Measurements from ENCODE around the gene GNB1L. TPM values are rescaled to one million over a fixed set of nuclear protein-coding genes. Genes with fewer than 3 reads are reported as not detected.

Gene GNB1L
- total RNA-seq, 1 experiment from 2014 or later = 96.1 TPM

GRCh38 chr22:19751497-19752245 is 103.0 kb downstream of the GNB1L start:
- no peak for DNase-seq (ENCODE audit: low spot score)

DNA sequence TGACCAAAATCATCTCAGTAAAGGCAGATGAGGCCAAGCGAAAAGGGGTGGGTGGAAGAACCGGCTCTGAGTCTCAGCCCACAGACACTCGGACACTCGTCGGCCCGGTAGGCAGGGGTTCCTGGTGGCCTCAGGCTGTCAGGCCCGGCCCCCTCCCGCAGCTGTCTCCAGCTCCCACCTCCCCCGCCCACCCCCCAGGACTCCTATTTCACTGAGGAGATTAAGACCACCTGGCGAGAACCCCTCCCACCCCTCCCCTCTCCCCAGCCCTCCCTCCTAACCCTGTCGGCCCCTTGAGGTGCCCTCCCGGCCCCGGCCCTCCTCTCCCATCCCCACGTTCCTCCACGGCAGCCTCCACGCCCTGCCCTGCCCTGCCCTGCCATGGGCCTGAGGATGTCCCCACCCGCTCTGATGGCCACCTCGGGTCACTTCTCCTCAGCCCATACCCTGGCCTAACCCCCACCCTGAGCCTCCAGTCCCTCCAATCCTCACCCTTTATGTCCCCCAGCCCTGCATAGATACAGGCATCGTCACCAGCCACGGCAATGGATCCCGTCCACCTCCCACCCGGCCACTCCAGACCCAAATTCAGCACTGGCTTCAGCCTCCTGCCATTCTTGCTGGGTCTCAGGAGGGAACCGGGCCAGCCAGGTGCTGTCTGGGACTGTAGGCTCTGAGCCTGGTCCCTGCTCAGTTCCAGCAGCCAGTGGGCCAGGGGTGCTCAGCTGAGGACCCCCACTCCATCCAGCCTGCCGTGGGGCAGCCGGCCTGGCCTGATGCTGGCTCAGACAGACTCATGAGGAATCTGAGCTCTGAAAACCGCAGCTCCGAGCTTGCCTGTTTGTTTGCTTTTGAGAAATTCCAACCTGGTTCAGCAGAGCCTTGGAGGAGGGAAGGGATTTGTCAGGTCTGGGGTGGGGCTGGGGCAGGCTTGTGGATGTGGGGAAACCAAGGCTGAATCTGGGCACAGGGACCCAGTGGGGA is 103.9 kb downstream of the GNB1L start:
- no peak for DNase-seq (ENCODE audit: low spot score)

DNA sequence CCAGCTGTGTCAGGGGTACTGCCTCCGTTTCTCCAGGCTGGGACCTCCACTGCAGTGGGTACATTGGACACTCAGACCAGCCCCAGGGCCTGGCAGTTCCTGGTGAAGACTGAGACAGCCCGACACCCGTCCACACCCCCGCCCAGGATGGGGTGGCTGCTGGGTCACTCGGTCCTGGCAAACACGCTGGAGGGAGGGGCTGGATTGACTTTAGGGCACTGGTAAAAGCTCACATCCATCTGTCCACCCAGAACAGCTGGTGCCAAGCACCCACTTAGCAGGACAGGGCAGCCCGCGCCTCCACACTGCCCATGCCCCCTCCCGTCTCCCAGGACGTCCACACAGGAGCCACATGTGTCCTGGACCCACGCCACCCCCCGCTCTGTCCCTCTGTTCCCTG is 104.8 kb downstream of the GNB1L start:
- DNase-seq (ENCODE audit: low spot score) = no peak

GRCh38 chr22:19748991-19749664 is 105.5 kb downstream of the GNB1L start:
- no peak for DNase-seq (ENCODE audit: low spot score)

- DNase-seq (ENCODE audit: low spot score) = no peak
Observed at GRCh38 chr22:19748139-19748538, 106.5 kb downstream of the GNB1L start.

GRCh38 chr22:19747551-19747950 is 107.1 kb downstream of the GNB1L start:
- DNase-seq (ENCODE audit: low spot score) = no peak

- DNase-seq (ENCODE audit: low spot score) = no peak
Observed at GRCh38 chr22:19746726-19747125, 107.9 kb downstream of the GNB1L start.

DNA sequence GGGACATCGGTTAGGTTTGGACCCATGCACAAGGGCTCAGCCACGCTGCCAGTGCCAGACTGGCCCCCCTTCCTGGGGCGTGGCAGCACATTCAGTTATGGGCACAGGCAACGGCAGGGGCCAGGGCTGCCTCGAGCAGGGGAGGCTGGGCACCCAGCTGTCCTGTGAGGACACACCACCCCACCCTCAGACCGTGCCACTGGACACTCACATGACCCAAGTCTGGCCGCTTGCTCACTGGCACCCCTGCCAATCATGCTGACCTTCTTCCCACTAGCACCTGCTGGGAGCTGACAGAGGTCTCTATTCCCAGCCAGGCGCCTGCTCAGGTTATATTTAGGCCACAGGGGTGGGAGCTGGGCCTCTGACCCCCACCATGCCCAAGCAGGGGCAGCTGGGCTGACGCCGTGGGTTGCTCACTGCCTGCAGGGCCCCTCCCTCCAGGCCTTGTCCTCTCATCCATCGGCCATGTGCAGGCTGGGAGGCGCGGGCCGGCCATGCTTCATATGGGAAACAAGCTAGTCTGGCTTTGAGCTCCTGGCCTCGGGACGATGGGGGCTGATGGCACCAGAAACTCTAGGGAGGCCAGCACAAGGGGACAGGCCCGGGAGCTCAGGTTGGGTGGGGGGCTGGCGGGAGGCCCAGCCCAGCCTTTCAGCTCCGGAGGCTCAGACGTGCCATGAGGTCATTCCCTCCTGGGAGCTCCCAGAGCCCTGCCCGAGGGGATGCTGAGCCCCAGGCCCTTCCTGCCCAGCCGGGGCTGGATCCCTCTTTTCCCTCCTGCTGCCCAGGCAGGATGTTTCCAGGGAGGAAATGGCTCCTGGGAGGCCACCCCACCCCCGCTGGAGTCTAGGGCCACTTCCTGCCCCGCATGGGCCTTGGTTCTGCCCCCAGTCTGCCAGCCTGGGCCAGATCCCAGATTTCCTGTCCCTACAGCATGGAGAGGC is 109.2 kb downstream of the GNB1L start:
- DNase-seq (ENCODE audit: low spot score) = no peak

GRCh38 chr22:19744350-19745006 is 110.2 kb downstream of the GNB1L start:
- no peak for DNase-seq (ENCODE audit: low spot score)

GRCh38 chr22:19743651-19744050 is 111.0 kb downstream of the GNB1L start:
- DNase-seq (ENCODE audit: low spot score) = no peak

DNA sequence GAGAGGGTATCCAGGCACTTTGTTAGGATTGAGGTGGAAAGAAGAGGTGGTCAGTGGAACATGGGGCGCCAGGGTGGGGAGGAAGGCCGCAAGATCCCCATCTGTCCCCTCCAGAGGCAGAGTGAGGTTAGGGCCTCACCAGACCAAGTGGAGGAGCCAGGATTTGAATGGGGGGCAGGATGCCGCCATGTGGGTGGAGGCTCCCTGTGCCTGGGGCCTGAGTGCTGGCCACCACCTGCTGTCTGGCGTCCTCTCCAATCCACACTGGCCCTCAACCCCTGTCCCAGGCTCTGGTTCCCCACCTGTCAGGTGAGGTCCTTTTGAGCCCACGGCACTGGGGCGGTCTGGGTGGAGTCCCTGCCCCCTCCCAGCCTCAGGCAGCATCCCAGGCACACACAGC is 111.6 kb downstream of the GNB1L start:
- DNase-seq (ENCODE audit: low spot score) = no peak

GRCh38 chr22:19742160-19743066 is 112.3 kb downstream of the GNB1L start:
- no peak for DNase-seq (ENCODE audit: low spot score)

GRCh38 chr22:19741053-19741452 is 113.6 kb downstream of the GNB1L start:
- no peak for DNase-seq (ENCODE audit: low spot score)

- DNase-seq (ENCODE audit: low spot score) = no peak
Observed at GRCh38 chr22:19740586-19740985, 114.1 kb downstream of the GNB1L start.

GRCh38 chr22:19739911-19740449 is 114.7 kb downstream of the GNB1L start:
- no peak for DNase-seq (ENCODE audit: low spot score)

- no peak for DNase-seq (ENCODE audit: low spot score)
Observed at GRCh38 chr22:19739448-19739895, 115.2 kb downstream of the GNB1L start.

- no peak for DNase-seq (ENCODE audit: low spot score)
Observed at GRCh38 chr22:19738664-19739447, 115.8 kb downstream of the GNB1L start.

Measured in HT-29 (cell line).